Fibroblast of upper back skin (primary cell): ENCODE measurements around the gene PCDH9.

Experiments used
- DNase-seq: peaks from one replicate; pipeline ENCODE4 v3.0.0-alpha.2; 2013

Gene PCDH9

GRCh38 chr13:66559093-66559492 lies 671.0 kb downstream of the PCDH9 start:
- DNase-seq, result no peak

GRCh38 chr13:66558506-66558905 lies 671.6 kb downstream of the PCDH9 start:
- peak; percentile 33 for DNase-seq

DNA sequence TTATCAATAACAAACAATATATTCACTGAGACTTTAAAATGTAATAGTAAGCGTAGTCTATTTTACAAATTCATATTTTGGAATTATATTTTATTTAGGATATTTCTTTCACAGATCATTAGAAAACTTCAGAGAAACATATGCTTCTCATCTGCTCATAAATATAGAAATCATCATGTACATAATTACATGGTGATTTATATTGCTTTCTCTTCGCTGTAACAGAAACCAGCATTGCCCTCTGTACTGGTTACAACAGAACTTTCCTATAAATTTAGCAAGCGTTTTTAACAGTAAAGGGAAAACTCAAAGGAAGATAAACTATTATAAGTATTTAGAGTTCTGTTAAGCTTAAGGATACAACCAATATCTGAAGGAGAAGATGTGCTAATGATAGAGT lies 672.8 kb downstream of the PCDH9 start:
- no peak for DNase-seq

DNA sequence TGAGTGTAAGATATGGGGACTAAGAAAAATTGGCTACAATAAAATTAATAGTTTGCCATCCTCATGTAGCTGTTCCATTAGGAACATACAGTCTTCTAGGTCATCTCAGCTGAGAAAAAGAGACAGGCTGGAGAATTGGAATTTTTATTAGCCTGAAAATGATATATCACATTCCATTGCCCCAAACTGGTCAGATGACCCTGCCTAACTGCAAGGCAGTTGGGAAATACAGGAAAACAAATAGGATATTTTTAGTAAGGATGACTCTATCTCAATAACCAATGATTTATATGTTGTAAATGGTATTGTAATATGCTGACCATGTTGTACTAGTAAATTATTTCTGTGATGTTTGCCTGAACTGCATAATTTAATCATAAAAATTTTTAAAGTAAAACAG lies 673.8 kb downstream of the PCDH9 start:
- peak; percentile 59 for DNase-seq

GRCh38 chr13:66553391-66553790 lies 676.7 kb downstream of the PCDH9 start:
- peak; percentile 37 for DNase-seq

GRCh38 chr13:66551128-66551527 lies 679.0 kb downstream of the PCDH9 start:
- no peak for DNase-seq

- DNase-seq, result no peak
These were observed 682.5 kb downstream of the PCDH9 start for GRCh38 chr13:66547685-66548084.

GRCh38 chr13:66546534-66547379 lies 683.4 kb downstream of the PCDH9 start:
- DNase-seq, result peak; percentile 58

- DNase-seq, result no peak
These were observed 686.4 kb downstream of the PCDH9 start for GRCh38 chr13:66543780-66544179.

DNA sequence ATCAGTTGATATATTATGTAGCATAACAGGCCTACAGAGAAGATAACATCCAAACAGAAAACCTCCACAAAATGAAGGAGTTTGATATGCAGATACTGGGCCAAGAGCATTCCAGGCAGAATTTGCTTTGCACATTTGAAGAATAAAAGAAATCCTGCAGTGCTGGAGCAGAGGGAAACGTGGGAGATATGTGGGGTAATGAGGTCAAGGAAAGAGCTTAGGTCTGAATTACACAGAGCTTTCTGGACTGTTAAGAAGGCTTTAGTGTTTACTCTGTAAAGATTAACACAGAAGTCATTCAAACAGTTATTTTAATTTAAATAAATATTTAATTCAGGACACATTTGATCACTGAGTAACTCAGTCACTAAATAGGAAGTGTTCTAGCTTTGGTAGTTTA lies 692.7 kb downstream of the PCDH9 start:
- DNase-seq, result no peak

DNA sequence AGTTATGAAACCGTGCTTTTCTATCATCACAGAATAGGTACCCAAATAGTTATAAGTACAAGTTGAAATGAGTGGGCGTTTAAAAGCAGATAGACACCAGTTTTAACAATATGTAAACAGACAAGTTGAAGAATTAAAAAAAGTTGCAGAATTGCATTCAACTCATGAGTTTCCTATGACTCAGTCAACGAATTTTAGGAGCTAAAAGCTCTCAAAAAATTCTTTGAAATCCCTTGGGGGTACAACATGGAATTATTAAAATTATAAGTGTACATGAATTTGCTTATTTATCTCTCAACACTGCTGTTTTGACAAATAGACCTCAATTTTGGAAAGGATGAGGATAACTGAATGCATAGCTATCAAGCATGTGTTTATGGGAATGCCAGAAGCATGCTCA lies 693.4 kb downstream of the PCDH9 start:
- DNase-seq, result no peak

DNA sequence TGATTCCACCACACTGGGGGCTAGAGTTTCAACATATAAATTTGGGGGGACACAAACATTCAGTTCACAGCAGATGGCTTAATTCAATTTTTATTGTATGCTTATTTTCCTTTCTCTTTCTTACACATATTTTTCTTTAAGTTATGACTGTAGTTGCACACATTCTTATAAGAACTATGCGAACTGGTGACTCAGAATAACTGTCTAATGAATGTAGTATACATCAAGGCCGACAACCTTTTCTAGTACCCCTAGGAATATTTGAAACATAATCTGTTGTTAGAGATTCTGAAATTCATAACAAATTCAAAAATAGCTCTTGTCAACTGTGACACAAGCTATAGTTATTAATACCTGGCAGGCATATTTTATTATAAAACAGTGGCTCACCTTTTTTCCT lies 695.6 kb downstream of the PCDH9 start:
- peak; percentile 74 for DNase-seq

- DNase-seq, result no peak
These were observed 697.3 kb downstream of the PCDH9 start for GRCh38 chr13:66532845-66533244.

- DNase-seq, result peak; percentile 79
These were observed 698.0 kb downstream of the PCDH9 start for GRCh38 chr13:66532146-66532545.

- DNase-seq, result peak; percentile 29
These were observed 699.5 kb downstream of the PCDH9 start for GRCh38 chr13:66530686-66531085.

DNA sequence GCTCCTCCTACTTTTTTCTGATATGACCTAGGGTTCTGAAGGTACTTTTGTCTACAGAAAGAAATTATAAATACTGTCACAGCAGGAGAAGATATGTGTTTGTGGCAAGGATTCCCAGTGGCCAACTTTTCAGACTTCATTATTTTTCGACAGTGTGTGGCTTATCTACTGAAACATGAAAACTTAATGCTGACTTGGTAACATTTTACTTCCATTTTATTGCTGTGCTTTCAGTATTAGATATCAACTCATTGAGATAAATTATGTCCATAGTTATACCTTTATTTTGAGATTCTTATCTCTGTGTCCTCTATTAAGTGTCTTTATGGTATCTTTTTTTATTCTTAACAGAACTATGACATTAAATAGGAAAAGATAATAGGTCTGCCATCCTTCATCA lies 700.0 kb downstream of the PCDH9 start:
- DNase-seq, result no peak

- no peak for DNase-seq
These were observed 701.1 kb downstream of the PCDH9 start for GRCh38 chr13:66528944-66529576.

DNA sequence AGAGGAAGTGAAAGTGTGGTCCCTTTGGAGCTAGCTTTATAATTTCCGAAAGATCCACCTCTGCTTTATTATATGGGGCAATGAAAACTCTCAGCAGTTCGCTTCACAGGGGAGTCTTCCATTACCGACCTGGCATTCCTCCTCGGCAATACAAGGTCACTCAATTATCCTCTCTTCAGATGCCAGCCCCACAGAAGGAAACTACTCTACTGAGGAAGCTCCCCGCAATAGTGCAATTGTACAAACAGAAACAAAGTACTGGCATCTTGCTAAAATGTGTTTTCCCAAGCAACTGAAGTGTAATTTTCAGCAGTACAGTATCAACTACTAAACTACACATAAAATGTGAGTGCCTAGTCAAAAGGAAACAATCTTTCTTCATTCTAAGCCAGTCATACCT lies 702.0 kb downstream of the PCDH9 start:
- no peak for DNase-seq

DNA sequence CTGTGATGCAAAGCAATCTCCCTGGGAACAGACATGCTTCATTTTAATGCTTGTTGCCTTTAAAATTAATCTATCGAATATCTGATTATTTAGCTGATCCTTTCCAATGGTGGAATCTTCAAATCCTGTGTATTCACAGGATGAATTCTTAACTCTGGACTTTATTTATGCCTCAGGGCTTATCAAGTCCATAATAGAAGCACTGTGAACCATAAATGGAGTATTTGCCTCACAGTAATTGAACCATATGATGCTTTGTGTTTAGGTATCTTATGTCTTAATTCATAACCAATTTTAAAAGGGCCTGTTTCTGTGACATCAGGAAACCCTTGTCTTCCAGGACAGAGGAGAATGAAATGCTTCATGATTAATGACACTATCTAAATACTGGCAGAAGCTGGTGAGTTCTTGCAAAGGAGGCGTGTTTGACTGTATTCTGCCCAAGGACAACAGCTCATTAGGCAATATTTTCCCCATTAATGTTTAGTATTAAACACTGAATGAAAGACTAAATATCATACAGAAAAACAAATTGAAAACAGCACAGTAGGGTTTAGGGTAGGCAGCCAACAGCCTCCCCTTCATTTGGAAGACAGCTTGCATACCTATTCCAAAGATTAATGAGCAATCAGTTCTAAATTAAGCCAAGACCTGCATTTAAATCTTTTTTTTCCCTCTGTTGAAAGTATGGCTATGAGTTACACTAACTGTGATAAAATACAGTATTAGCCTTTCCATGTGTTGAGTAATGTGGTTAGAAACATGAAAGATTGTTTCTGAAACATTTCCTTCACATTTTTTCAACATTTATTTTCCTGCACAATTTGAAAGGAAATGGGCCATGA lies 709.4 kb downstream of the PCDH9 start:
- DNase-seq, result peak; percentile 79

- no peak for DNase-seq
These were observed 710.9 kb downstream of the PCDH9 start for GRCh38 chr13:66519259-66519658.

- DNase-seq, result no peak
These were observed 712.1 kb downstream of the PCDH9 start for GRCh38 chr13:66518068-66518467.

DNA sequence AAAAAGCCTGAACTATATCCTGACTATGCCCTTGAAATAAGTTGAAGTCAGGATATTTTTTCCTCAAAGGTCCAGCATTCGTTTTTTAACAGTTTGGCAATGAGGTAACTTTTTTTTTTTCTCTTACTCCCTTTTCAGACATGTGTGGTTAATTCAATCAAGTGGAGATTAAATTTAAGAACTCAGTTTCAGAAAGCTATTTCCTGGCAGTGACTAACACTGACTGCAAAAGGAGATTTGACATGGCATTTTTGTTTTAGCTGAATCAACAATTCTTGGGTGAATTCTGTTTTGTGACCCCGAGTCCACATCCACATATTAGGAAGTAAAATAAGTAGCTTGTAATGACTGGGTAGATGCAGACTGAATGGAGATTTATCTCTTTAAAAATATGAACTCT lies 716.4 kb downstream of the PCDH9 start:
- DNase-seq, result peak; percentile 73

GRCh38 chr13:66509175-66509574 lies 721.0 kb downstream of the PCDH9 start:
- DNase-seq, result no peak
